Measurements from ENCODE around the gene RNF115. TPM values are rescaled to one million over a fixed set of nuclear protein-coding genes. Genes with fewer than 3 reads are reported as not detected.

RNF115 gene
- total RNA-seq, 4 donors from 2014 or later = 7.1 to 22.3 (median 12.2) TPM

DNA sequence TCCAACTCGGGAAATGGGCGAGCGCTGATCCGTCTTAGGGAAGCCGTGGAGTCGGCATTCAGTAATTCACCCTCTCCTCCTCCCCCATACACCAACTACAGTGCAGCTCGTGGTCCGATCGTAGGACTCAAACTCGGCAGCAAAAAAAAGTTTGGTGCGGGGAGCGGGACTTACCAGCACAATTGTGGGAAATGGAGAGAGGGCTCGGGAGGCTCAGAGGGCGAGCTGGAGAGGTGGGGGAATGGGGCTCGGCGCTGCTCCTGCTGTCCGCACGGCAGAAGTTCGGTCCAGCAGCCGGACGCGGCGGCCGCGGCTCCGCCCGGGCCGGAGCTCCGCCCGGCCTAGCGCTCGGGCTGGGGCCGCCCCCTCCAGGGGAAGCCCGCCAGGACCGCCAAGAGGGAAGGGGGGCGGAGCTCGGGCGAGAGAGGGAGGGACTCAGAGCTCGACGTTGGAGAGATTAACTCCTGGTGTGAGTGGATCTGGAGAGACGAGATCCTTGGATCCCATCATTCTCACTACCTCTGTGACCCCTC lies 35.7 kb upstream of the RNF115 start:
- H3K4me1 ChIP-seq = peaks cover 20% of the 10 kb centered on the region
- under 1% methylated on average over 18 of the region's 41 CpGs for WGBS
- TF ChIP-seq POLR2A (IDR thresholded peaks at IDR 0.05) = peak in 1 of 2 donors; percentile 50
- TF ChIP-seq EP300 (IDR thresholded peaks at IDR 0.05) = no peak
- no peak for TF ChIP-seq POLR2AphosphoS5 (IDR thresholded peaks at IDR 0.05)
- TF ChIP-seq, protein P1, sequence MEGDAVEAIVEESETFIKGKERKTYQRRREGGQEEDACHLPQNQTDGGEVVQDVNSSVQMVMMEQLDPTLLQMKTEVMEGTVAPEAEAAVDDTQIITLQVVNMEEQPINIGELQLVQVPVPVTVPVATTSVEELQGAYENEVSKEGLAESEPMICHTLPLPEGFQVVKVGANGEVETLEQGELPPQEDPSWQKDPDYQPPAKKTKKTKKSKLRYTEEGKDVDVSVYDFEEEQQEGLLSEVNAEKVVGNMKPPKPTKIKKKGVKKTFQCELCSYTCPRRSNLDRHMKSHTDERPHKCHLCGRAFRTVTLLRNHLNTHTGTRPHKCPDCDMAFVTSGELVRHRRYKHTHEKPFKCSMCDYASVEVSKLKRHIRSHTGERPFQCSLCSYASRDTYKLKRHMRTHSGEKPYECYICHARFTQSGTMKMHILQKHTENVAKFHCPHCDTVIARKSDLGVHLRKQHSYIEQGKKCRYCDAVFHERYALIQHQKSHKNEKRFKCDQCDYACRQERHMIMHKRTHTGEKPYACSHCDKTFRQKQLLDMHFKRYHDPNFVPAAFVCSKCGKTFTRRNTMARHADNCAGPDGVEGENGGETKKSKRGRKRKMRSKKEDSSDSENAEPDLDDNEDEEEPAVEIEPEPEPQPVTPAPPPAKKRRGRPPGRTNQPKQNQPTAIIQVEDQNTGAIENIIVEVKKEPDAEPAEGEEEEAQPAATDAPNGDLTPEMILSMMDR (IDR thresholded peaks at IDR 0.05) = no peak
- H3K4me3 ChIP-seq = peak overlapping the region; percentile 84
- peaks cover 24% of the 10 kb centered on the region for H3K36me3 ChIP-seq
- peak overlapping the region; percentile 89 for H3K27ac ChIP-seq
- DNase-seq (ENCODE audit: low spot score in 2 of 2) = peak; percentile 93 to 95
- no peaks in the 10 kb centered on the region for H3K27me3 ChIP-seq
- no peaks in the 10 kb centered on the region for H3K9me3 ChIP-seq

DNA sequence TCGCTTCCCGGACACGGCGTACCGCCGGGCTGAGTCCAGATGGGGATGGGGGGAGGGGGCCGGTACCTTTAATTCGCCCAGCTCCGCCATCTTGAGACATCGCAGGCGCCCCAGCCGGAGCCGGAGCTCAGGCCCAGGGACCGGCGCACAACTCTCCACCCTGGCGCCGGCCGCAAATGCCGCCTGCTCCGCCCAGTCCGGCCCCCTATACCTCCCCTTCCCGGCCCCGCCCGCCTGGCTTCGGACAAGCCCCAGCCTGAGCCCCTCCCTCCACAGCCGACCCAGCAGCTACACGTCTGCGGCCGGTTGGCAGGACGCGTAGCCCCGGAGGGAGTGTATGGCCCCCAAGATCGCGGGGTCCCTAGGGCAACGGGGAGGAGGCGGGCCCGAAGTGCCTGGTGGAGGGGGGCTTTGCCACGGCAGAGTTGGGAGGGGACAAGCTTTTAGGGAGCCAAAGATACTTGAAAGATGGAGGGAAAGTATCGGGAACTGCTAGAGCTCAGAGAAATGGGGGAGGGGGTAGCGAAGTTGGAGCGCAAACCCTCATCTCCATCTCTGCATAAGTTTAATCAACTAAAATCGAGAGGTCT lies 35.1 kb upstream of the RNF115 start, which contains the start of gene PIAS3:
Gene PIAS3 (minus strand): TSS at position 181 of the 590 bp plus-strand sequence. CDS start 91 bp downstream, at position 90.
- peak; percentile 98 for DNase-seq (ENCODE audit: low spot score in 2 of 2)
- peak within 1 kb of the TSS; percentile 89 for H3K27ac ChIP-seq
- no peaks in the 10 kb centered on the region for H3K9me3 ChIP-seq
- H3K4me1 ChIP-seq = peaks cover 20% of the 10 kb centered on the region
- 2% methylated on average over 13 of the region's 42 CpGs for WGBS
- H3K27me3 ChIP-seq = no peaks in the 10 kb centered on the region
- TF ChIP-seq POLR2A (IDR thresholded peaks at IDR 0.05) (no peak), POLR2AphosphoS5 (IDR thresholded peaks at IDR 0.05) (no peak), EP300 (IDR thresholded peaks at IDR 0.05) (no peak)
- TF ChIP-seq, protein P1 (IDR thresholded peaks at IDR 0.05) = no peak
- peaks cover 30% of the 10 kb centered on the region for H3K36me3 ChIP-seq
- H3K4me3 ChIP-seq = peak within 1 kb of the TSS; percentile 84

DNA sequence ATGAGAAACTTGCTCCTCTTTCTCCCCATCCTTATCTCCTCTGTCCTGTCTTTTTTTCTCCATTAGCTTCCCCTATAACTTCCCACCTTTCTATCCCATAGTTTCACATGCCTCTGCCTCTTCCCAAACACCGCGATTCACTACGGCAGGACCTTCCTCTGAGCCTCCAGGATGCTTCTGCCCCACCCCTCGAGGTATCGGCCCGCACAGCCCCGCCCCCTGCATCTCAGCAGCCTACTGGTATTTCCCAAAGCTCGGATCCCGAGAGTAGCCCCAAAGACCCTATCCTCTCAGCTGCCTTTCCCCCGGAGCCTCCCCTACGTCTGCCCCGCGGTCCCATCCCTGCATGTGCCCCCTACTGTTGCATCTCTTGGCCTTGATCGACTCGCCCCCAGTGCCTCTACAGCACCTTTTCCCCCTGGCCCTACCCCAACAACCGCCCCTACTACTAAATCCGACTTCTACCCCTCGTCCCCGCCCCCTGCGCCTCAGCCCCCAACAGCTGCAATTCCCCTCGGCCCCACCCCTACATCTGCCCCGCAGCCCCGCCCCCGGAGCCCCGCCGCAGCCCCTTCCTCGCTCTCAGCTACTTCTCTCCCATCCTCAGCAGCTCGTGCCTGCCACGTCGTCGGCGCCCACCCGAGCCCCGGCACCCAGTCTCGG lies 34.5 kb upstream of the RNF115 start:
- TF ChIP-seq EP300 (IDR thresholded peaks at IDR 0.05) = no peak
- no peak for TF ChIP-seq POLR2A (IDR thresholded peaks at IDR 0.05)
- TF ChIP-seq, protein P1 (IDR thresholded peaks at IDR 0.05) = no peak
- no peak for TF ChIP-seq POLR2AphosphoS5 (IDR thresholded peaks at IDR 0.05)
- H3K36me3 ChIP-seq = peaks cover 36% of the 10 kb centered on the region
- 5% methylated on average over 26 of the region's 35 CpGs for WGBS
- H3K27me3 ChIP-seq = no peaks in the 10 kb centered on the region
- DNase-seq (ENCODE audit: low spot score in 2 of 2) = peak; percentile 85 to 88
- peak overlapping the region; percentile 84 for H3K4me3 ChIP-seq
- peak overlapping the region; percentile 89 for H3K27ac ChIP-seq
- H3K4me1 ChIP-seq = peaks cover 20% of the 10 kb centered on the region
- no peaks in the 10 kb centered on the region for H3K9me3 ChIP-seq

DNA sequence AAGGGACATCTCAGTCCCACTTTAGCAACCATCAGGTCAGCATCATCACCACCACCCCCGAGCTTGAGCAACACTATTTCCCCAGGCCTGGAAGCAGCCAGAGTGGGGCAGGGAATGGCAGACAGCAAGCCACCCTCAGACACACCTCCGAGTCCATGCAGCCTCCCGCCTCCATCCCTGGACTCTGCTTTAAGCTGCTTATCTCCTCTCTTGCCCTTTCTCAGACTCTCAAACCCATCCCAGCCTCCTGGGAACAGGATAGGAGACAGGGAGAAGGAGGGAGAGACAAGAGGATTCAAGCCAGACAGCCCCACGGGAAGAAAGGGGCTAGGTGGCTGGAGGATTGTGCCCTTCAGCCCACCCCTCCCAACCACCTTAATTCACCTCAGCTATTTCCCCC lies 33.3 kb upstream of the RNF115 start:
- Histone ChIP-seq H3K9me3 (no peaks in the 10 kb centered on the region), H3K27ac (no peak overlapping the region), H3K4me1 (peaks cover 20% of the 10 kb centered on the region), H3K36me3 (peaks cover 48% of the 10 kb centered on the region), H3K27me3 (no peaks in the 10 kb centered on the region), H3K4me3 (no peak overlapping the region)
- no peak for DNase-seq (ENCODE audit: low spot score in 2 of 2)
- TF ChIP-seq POLR2A (IDR thresholded peaks at IDR 0.05) = no peak
- no peak for TF ChIP-seq EP300 (IDR thresholded peaks at IDR 0.05)
- no peak for TF ChIP-seq POLR2AphosphoS5 (IDR thresholded peaks at IDR 0.05)
- TF ChIP-seq, protein P1 (IDR thresholded peaks at IDR 0.05) = no peak
- WGBS = 66% methylated on average over 4 of the region's 4 CpGs

DNA sequence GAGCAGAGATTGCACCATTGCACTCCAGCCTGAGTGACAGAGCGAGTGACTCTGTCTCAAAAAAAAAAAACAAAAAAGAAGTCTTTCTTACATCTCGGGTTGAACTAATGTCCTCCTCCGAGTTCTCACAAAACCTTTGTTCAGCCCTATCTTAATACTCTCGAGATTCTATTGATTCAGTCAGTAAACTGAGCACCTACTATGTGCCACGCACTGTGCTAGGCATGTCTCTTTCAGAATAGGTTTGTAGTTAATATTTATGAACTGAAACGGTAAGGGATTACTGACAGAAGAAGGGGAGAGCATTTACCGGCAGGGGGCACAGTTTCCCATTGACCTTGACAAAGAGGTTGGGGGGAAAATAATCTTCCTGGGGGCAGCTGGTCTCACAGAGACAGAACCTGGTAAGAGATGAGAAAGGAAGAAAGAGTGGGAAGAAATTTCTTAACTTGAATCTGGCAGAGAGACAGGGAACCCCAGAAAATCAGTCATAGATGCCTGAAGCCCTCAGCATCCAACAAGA lies 31.6 kb upstream of the RNF115 start:
- Histone ChIP-seq H3K27ac (no peak overlapping the region), H3K36me3 (peaks cover 65% of the 10 kb centered on the region), H3K9me3 (no peaks in the 10 kb centered on the region), H3K27me3 (no peaks in the 10 kb centered on the region), H3K4me3 (no peak overlapping the region), H3K4me1 (peaks cover 20% of the 10 kb centered on the region)
- WGBS = 80% methylated on average over 7 of the region's 7 CpGs
- TF ChIP-seq POLR2A (IDR thresholded peaks at IDR 0.05) (no peak), POLR2AphosphoS5 (IDR thresholded peaks at IDR 0.05) (no peak), EP300 (IDR thresholded peaks at IDR 0.05) (no peak)
- TF ChIP-seq, protein P1 (IDR thresholded peaks at IDR 0.05) = no peak
- no peak for DNase-seq (ENCODE audit: low spot score in 2 of 2)
